Hypothalamus (tissue), 51 donors: ENCODE data around the gene PHRF1.
A peak's percentile ranks its signal among the peaks of the same experiment; 100 is the strongest.

ENCODE experiments used
- DNase-seq, 51 donors: peaks; one replicate each; lab custom pipeline; 2025; lab: John Stamatoyannopoulos, UW

PHRF1 gene

GRCh38 chr11:557328-558132 lies 18.7 kb upstream of the PHRF1 start:
- DNase-seq: no peak

- no peak for DNase-seq
Measured at GRCh38 chr11:558503-558902, 17.8 kb upstream of the PHRF1 start.

DNA sequence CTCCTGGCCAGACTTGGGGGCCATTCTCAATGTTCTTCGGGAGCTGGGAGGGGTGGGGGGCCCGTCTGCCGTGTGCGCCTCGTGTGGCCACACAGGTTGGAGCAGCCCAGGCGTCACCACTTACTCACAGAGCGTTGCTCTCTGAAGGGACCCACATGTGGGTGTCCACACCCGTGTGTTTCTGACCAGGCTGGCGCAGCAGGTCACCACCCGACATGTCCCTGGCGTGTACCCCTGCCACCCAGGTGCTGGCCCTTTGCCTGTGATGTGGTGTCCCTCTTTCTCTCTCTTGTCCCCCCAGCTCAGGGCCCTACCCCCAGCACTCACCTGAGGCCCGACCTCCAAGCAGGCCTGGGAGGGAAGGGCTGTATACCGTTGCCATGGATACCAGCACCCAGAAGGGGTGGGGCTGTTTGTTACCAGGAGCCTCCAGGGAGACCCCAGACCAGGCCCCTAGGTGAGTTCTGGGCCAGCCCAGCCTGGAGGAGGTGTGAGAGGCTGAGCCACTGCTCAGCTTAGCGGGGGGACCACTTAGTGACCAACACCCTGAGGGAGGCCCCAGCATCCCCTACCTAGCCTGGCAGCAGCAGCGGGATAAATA lies 17.1 kb upstream of the PHRF1 start:
- no peak for DNase-seq

- no peak for DNase-seq
Measured at GRCh38 chr11:559712-560304, 16.5 kb upstream of the PHRF1 start.

GRCh38 chr11:560305-561147 lies 15.7 kb upstream of the PHRF1 start, which contains the start of the genes LMNTD2 and RASSF7:
TSS of gene LMNTD2 (minus strand) at chr11:560738. CDS start at chr11:560716, 22 bp downstream.
TSS of gene RASSF7 (plus strand) at chr11:560970. CDS start at chr11:561769, 799 bp downstream.
- DNase-seq: peak; percentile 20 to 89 (median 75)

DNA sequence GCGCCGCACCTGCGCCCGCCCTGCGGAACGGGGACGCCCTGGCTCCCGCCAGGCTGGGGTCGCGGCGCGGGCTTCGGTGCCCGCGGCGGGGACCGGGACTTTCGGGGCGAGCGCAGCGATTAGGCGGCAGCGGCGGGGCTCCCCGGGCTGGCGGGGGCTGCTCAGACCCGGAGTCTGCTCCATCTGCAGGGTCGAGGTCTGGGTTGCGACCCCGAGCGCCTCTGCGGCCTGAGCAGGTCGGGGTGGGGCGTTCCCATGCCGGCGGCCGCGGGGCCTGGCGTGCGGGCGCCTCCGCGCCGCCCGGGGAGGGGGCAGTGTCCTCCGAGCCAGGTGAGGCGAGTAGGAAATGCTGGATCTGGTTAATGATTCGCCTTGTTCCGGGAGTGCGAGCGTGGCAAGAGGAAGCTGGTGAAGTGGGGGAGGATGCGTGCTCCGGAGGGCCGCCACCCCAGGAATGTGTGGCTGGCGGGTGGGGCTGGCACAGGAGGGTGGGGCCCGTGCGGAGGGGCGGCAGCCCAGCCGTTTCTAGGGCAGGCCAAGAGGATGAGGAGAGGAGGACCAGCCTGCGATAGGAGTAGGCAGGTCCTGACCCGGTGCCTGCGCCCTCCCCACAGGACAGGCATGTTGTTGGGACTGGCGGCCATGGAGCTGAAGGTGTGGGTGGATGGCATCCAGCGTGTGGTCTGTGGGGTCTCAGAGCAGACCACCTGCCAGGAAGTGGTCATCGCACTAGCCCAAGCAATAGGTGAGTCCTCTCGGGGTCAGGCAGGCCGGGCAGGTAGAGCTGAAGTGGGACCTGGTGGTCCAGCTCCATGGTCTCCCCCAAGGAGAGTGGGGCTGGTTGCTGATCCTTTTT lies 14.9 kb upstream of the PHRF1 start:
- peak in 1 of 51 donors; percentile 27 for DNase-seq

DNA sequence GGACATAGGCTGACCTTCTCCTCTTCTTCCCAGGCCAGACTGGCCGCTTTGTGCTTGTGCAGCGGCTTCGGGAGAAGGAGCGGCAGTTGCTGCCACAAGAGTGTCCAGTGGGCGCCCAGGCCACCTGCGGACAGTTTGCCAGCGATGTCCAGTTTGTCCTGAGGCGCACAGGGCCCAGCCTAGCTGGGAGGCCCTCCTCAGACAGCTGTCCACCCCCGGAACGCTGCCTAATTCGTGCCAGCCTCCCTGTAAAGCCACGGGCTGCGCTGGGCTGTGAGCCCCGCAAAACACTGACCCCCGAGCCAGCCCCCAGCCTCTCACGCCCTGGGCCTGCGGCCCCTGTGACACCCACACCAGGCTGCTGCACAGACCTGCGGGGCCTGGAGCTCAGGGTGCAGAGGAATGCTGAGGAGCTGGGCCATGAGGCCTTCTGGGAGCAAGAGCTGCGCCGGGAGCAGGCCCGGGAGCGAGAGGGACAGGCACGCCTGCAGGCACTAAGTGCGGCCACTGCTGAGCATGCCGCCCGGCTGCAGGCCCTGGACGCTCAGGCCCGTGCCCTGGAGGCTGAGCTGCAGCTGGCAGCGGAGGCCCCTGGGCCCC lies 14.1 kb upstream of the PHRF1 start:
- no peak for DNase-seq

- no peak for DNase-seq
Measured at GRCh38 chr11:563066-563811, 13.0 kb upstream of the PHRF1 start.

- no peak for DNase-seq
Measured at GRCh38 chr11:563812-564578, 12.3 kb upstream of the PHRF1 start.

DNA sequence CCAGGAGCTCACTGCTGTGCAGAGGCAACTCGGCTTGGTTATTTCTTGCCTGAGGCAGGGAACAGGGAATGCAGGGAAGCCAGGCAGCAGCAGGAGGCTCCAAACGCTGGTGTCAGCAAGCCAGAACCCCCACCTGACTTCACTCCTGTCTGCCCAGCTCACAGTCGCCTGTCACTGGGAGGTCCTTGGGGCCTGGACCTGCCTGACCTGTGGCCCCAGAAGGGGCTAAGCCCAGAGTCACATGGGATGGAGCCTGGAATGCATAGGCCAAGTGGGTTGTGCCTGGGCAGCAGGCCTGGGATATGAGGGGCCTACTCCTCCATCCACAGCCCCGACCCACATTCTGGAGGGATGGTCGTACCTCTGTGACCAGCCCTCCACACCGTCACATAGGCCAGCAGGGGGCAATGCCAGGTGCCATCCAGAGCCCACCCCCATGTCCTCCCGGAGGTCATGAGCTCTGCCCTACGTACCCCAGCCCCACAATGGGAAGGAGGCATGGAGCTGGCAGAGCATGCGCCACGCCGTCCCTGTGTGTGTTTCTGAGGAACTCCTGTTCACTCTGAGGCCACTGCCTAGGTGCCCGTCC lies 10.3 kb upstream of the PHRF1 start:
- DNase-seq: no peak

DNA sequence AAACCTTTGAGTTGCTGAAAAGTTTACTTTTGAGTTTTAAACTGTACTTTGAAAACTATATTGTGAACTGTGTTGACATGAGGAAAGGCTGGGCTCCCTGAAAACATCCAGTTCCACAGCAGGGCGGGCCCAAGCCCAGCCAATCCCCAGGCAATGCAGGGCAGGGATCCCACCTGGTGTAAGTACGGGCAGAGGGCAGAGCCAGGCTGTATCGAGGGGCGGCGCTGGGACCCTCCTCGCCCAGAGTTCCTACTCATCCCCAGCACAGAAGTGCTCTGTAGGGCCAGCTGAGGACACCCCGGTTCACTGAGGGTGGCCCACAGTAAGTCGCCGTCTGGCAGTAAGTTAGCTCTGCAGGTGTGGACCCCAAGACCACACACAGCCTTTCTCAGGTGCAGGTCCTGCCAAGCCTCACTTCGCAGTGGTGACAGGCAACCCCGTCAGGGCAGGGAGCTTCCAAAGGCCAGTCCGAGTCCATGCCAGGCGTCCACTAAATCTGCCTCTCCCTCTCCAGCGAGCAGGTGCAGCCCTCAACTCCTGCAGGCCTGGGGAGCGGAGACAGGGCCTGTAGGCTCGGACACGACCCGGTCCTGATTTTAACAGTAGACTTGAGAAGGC lies 9.2 kb upstream of the PHRF1 start:
- DNase-seq: no peak

DNA sequence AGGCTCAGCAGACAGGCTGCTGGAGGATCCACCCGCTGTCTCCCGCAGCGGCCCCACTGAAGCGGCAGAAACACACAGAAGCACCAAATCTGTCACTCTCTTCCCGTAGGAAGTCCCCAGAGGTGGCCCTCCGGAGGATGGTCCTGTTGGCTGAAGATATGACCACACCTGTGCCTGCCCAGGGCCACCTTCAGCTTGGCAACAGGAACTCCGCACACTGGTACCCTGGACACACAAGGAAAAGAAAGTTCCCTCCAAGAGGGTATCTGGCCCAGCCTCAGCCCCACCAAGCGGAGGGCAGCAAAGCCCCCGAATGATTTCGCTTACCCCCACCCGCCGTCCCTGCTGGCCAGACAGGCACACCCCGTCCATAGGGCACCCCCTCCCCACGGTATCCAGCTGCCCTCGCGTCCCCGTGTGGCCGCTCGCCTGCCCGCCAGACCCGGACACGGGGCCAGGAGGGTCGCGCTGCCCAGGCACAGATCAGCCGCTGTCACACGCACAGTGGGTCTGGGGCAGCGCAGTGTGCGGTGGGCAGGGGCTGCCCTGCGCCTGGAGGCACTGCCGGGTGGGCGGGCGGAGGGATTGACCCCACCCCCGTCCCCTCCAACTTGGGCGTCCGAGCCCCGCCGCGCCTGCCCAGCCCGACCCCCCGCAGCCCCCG lies 8.5 kb upstream of the PHRF1 start:
- DNase-seq: no peak

DNA sequence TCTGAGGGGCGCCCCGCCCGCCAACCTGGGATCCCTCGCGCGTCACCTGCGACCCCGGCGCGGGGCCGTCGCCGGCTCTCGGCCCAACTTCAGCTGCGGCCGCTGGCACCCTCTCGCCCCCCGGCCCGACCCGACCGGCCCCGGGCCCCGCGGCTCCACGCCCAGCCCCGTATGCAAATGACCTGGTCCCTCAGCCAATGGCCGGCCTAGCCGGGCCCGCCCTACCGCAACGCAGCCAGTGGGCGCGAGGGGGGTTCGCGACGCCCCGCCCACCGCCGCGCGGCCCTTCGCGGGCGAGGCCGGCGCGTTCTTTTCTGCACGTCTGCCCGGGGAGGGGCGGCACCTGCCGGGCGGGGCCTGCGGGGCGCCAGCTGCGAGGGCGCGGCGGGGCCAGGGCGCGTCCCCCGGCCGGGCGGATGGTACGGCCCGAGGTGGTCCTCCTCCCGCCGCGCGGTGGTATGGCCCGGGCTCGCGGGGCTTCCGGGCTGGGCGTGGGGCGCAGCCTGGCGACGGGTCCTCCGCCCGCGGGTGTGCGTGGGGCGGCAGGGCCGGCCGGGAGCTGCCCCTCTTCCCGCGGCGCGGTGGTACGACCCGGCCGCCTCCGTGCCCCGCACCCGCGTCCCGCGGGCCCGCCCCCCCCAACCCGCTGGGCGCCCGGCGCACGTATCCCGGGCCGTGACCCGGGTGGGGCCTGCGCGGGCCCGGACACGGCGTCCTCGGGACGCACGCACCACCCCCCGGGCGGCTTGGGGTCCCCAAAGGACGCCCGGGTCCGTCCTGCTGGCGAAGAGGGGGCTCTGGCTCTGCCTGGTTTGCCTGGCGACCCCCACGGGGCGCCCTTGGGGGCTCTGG lies 7.7 kb upstream of the PHRF1 start:
- DNase-seq: peak; percentile 8 to 93 (median 81)

DNA sequence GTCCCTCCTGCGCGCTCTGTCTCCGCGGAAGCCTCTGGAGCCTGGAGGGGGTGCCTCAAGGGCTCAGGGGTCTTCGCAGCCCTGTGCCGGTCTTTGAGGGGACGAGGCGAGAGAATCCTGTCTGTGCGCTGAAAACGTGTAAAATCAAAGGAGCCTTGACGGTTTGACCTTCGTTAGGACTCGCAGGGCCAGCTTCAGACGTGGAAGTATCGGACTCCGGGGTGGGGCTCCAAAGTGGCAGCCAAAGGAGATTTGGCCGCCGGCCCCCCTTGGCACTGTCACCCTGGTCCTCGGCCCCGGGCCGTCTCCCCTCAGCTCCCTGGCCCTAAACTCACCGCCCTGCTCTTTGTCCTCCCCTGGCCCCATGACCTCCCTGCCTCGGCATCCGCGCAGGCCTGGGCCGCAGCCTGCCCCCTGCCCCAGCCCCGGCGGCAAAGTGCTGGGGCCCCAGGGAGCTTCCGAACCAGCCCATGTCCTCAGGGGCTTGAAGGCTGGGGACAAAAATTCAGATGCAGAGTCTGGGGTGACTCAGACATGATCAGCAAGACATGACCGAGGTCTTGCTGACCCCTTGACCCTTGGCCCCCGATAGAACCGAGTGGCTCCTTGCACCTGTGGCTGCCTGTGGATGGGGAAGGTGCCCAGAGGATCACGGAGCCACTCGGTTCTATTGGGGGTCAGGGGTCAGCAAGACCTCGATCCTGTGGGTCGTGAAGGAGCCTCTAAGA lies 6.9 kb upstream of the PHRF1 start:
- DNase-seq: no peak

DNA sequence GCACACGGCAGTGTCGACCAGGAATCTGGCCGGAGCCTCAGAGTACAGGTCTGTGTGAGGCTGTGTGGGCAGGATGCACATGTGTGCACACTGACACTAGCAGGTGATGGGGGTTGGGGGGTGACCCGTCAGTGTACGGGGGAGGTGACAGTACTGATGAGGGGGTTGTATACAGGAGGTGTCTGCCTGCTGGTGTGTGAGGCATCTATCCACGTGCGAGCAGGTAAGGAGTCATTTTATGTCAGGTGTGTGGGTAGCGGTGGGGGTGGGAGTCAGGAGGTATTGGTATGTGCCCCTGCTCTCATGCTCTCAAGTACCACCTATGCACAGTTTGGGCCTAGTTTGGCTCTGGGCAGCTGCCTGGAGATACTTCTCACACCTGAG lies 4.5 kb upstream of the PHRF1 start:
- no peak for DNase-seq
